GM21717 (cell line): ENCODE measurements around the gene ACADS.
"Not testable (repeated sequence)": the region's sequence is repeated elsewhere in the genome, so short reads cannot be mapped to it uniquely, and the experiment has no call there.

ENCODE experiments used
- ATAC-seq: cut with Tn5 transposase; IDR thresholded peaks from one replicate; pipeline ENCODE4 v1.9.1; 2021; ENCODE audit warnings: mild to moderate bottlenecking, moderate library complexity; ENCODE audit not compliant: unreplicated experiment

The ACADS gene

DNA sequence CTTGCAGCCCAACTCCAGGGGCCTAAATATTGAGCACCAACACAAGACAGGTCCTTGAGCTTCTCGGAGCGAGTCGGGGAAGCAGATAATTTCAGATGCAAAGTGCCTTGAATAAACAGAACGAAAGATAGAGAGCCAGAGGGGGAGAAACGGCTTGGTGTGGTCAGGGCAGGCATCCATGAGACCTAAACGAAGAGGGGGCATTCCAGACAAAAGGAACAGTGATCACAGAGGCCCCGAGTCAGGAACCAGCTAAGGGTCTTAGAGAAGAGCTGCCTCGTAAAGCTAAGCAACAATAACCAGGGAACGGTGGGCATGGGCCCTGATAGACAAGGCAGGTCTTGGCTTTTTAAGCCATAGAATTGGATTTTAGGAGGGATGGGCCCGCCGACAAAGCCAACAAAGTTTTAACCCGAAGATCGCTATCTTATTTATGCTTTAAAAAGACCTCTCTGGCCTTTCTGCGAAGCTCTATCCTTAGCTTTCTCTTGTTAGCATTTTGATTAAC, 421 bp upstream of the ACADS start:
- peak; percentile 6 for ATAC-seq

DNA sequence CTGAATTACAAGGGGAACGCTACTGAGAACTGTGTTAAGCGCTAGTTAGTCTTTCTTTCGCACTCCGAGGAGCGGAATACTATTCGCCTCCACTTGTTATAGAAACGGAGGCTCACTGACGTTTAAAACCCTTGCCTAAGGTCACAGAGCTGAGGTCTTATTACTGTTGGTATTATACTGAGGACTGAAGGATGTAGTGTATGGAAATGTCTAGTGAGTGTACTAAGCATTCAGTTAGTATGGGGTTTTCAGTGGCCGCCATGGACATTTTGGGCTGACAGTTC, 826 bp downstream of the ACADS start:
- no peak for ATAC-seq

GRCh38 chr12:120726961-120727360, 1.3 kb downstream of the ACADS start:
- no peak for ATAC-seq

DNA sequence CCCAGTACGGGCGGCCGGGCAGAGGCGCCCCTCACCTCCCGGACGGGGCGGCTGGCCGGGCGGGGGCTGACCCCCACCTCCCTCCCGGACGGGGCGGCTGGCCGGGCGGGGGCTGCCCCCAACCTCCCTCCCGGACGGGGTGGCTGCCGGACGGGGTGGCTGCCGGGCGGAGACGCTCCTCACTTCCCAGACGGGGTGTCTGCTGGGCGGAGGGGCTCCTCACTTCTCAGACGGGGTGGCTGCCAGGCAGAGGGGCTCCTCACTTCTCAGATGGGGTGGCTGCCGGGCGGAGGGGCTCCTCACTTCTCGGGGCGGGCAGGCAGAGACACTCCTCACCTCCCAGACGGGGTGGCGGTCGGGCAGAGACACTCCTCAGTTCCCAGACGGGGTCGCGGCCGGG, 6.6 kb downstream of the ACADS start:
- not testable (repeated sequence) for ATAC-seq

- ATAC-seq: no peak
Observed at GRCh38 chr12:120733574-120733973, 7.9 kb downstream of the ACADS start.

- no peak for ATAC-seq
Observed at GRCh38 chr12:120734210-120734609, 8.6 kb downstream of the ACADS start.

- ATAC-seq: no peak
Observed at GRCh38 chr12:120735181-120735580, 9.6 kb downstream of the ACADS start.

DNA sequence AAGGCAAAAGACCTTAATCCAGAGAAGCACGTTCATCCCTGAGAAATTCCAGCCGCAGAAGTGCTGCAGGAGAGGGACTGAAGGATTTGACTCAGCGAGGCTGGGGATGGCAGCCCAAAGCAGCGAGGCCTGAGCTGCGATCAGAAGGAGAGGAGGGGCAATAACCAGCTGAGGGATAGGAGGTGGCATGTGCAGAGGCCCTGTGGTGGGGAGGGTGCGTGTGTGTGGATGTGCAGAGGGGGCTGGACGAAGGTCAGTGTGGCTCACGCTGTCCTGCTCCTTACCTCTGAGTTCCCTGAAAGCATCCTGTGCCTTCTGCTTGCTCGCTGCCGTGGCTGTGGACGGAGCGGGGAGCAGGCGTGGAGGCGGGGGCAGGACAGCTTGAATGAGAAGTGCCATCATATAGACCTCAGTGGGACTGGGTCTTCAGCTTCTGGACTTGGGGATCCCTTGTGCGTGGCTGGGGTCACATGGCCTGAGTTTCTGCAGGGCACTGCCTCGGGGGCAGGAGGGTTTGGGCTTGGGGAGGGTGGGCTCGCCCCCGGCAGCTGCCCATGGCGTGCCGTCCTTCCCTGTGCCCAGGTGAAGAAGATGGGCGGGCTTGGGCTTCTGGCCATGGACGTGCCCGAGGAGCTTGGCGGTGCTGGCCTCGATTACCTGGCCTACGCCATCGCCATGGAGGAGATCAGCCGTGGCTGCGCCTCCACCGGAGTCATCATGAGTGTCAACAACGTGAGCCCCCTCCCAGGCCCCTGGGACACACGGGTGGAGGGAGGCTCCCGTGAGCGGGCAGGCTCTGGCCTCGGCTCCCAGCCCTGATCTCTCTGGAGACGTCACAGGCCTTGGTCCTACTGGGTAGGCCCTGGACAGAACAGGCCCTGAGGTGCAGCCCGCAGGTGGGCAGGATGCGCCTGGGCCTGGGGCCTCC, 11.0 kb downstream of the ACADS start:
- ATAC-seq: no peak

GRCh38 chr12:120737557-120738251, 12.1 kb downstream of the ACADS start:
- no peak for ATAC-seq

DNA sequence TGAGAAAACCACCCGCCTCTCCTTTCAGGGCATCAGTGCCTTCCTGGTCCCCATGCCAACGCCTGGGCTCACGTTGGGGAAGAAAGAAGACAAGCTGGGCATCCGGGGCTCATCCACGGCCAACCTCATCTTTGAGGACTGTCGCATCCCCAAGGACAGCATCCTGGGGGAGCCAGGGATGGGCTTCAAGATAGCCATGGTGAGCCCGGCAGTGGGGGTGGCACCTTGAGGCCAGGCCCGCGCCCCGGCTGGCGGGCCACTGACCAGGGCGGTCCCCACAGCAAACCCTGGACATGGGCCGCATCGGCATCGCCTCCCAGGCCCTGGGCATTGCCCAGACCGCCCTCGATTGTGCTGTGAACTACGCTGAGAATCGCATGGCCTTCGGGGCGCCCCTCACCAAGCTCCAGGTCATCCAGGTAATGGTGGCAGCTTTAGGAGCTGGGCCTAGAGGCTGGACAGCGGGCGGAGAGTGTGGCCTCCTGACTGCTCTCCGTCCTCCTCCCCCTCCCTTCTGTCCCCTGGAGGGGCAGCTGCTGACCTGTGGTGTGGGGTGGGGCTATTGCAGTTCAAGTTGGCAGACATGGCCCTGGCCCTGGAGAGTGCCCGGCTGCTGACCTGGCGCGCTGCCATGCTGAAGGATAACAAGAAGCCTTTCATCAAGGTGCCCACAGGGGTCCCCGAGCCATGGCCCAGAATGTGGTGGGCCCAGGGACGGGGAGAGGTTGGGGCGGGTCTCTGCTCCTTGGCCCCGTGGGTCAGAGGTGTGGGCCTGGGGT, 12.8 kb downstream of the ACADS start:
- no peak for ATAC-seq

GRCh38 chr12:120739031-120739762, 13.6 kb downstream of the ACADS start:
- no peak for ATAC-seq

DNA sequence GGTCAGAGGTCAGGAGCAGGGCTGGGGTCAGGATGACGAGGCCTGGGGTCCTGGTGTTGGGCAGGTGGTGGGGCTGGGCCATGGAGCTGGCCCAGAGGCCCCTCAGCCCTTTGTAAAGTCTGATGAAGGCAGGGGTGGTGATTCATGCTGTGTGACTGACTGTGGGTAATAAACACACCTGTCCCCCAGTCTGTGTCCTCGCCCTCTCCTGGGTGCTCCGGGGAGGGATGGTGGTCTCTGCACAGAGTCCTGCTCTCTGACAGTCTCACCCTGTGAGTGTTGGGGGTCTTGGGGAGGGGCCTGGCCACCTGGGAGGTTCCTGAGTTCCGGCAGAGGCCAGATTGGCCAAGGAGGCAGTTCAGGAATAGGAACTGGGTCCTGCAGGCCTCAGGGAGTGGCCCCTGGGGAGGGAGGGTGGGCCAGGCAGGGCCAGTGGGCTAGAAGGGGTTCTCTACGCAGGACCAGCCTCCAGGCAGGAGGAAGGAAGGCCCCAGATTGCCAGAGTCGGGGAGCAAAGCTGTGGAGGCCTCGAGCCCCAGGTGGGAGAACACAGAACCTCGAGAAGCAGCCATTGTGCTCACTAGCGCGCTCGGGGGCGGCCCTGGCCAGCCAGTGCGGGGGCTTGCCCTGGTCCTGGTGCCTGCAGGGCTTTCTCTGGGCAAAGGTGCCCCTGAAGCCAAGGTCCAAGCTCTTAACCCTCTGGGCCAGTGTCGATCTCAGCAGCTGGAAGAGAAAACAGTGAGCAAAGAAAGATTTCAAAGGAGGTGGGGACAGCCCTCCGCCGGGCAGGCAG, 14.4 kb downstream of the ACADS start:
- ATAC-seq: no peak

DNA sequence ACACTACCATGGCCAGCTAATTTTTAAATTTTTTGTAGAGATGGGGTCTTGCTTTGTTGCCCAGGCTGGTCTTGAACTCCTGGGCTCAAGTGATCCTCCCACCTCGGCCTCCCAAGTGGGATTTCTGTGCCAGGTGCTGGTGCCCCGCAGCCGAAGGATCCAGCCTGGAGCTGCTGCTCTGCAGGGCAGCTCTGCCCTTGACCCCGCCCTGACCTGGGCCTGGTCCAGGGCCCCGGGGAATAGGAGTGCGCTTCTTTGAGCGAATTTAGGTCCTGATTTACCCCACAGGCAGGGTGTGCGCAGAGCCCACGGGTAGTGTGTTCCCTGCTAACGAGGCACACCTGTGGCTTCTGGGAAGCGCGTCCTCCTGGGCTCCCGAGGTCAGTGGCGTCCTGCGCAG, 15.2 kb downstream of the ACADS start:
- ATAC-seq: no peak

- ATAC-seq: no peak
Observed at GRCh38 chr12:120741476-120742421, 16.1 kb downstream of the ACADS start.

GRCh38 chr12:120744922-120745493, 19.4 kb downstream of the ACADS start:
- ATAC-seq: no peak

GRCh38 chr12:120748242-120748641, 22.6 kb downstream of the ACADS start:
- ATAC-seq: no peak

- ATAC-seq: no peak
Observed at GRCh38 chr12:120749256-120749655, 23.6 kb downstream of the ACADS start.

- no peak for ATAC-seq
Observed at GRCh38 chr12:120750806-120751205, 25.2 kb downstream of the ACADS start.
